H1 (cell line): ENCODE measurements around the gene GRM1. TPM values are rescaled to one million over a fixed set of nuclear protein-coding genes. Genes with fewer than 3 reads are reported as not detected.

ENCODE experiments used
- CTCF ChIA-PET: fragments of 300-600 bp; sonication (Branson Sonifier 250); formaldehyde crosslinking; loops from one replicate; lab custom pipeline; 2021; ENCODE audit not compliant: partially characterized antibody; lab: Charles Lee
- POLR2A ChIA-PET: fragments of 300-600 bp; sonication (Branson Sonifier 250); formaldehyde crosslinking; loops from one replicate; lab custom pipeline; 2021; ENCODE audit warnings: inconsistent platforms; ENCODE audit not compliant: partially characterized antibody; lab: Charles Lee
- DNase-seq, 2 experiments: peaks; one replicate each; pipeline versions ENCODE4 v3.0.0 to v3.0.0-alpha.2; 2010 to 2022; ENCODE audit warnings: low spot score in 2 of 2, low read depth in 1 of 2, mixed read lengths in 1 of 2
- FAIRE-seq: peaks from 2 replicates; lab custom pipeline; 2011; peaks lifted over from hg19 to GRCh38; lab: Jason Lieb, UNC
- H2AFZ ChIP-seq: 2 replicates; pipeline ENCODE4 v1.8.1; 2012; ENCODE audit warnings: low read length, inconsistent platforms
- H2AK5ac ChIP-seq: 2 replicates; pipeline ENCODE4 v1.6.1; 2013; ENCODE audit warnings: low read depth, low read length
- H2BK120ac ChIP-seq: replicated peaks from 2 replicates; pipeline ENCODE3; 2013; ENCODE audit warnings: low read depth, low read length, inconsistent platforms
- H2BK12ac ChIP-seq: 2 replicates; pipeline ENCODE4 v1.6.1; 2013; ENCODE audit warnings: low read depth, low read length
- H2BK15ac ChIP-seq: 2 replicates; pipeline ENCODE4 v1.6.1; 2013; ENCODE audit warnings: low read length
- H2BK20ac ChIP-seq: 2 replicates; pipeline ENCODE4 v1.6.1; 2013; ENCODE audit warnings: low read length
- H2BK5ac ChIP-seq: 2 replicates; pipeline ENCODE4 v1.6.1; 2013; ENCODE audit warnings: low read depth, low read length
- H3K14ac ChIP-seq: 2 replicates; pipeline ENCODE4 v1.6.1; 2013; ENCODE audit warnings: inconsistent platforms; ENCODE audit not compliant: insufficient read length
- H3K18ac ChIP-seq: 2 replicates; pipeline ENCODE4 v1.6.1; 2013; ENCODE audit warnings: low read length; ENCODE audit errors: extremely low read depth
- H3K23ac ChIP-seq: 2 replicates; pipeline ENCODE4 v1.6.1; 2013; ENCODE audit warnings: inconsistent platforms; ENCODE audit not compliant: insufficient read length
- H3K23me2 ChIP-seq: 2 replicates; pipeline ENCODE4 v1.6.1; 2013; ENCODE audit warnings: low read depth, low read length
- H3K27ac ChIP-seq: 2 replicates; pipeline ENCODE4 v1.6.1; 2011; ENCODE audit warnings: low read depth, low read length, inconsistent platforms
- H3K27me3 ChIP-seq, 4 experiments: replicated peaks in 1 of 4; 1 replicate in 1 of 4; 2 replicates in 3 of 4; pipeline versions ENCODE4 v1.6.1 to v1.8.1; 2011 to 2013; ENCODE audit warnings: low read length in 3 of 4, mild to moderate bottlenecking in 3 of 4, inconsistent platforms in 2 of 4, mixed read lengths in 2 of 4, moderate library complexity in 1 of 4; ENCODE audit not compliant: control insufficient read depth in 3 of 4, insufficient read depth in 3 of 4; ENCODE audit errors: extremely low read depth in 1 of 4
- H3K36me3 ChIP-seq, 4 experiments: 2 replicates each; pipeline versions ENCODE4 v1.6.1 to v1.8.1; 2011 to 2013; ENCODE audit warnings: mild to moderate bottlenecking in 4 of 4, low read length in 3 of 4, moderate library complexity in 2 of 4, control low read depth in 1 of 4, inconsistent platforms in 1 of 4; ENCODE audit not compliant: insufficient read depth in 4 of 4, control insufficient read depth in 2 of 4
- H3K4ac ChIP-seq: replicated peaks from 2 replicates; pipeline ENCODE3; 2013; ENCODE audit warnings: low read length, low read depth, mixed read lengths, inconsistent platforms; ENCODE audit not compliant: insufficient read length
- H3K4me1 ChIP-seq, 4 experiments: replicated peaks in 1 of 4; 1 replicate in 1 of 4; 2 replicates in 3 of 4; pipeline versions ENCODE4 v1.6.1 to v1.8.1; 2011 to 2013; ENCODE audit warnings: low read length in 3 of 4, inconsistent platforms in 2 of 4, mixed read lengths in 1 of 4; ENCODE audit not compliant: insufficient read depth in 4 of 4, control insufficient read depth in 3 of 4
- H3K4me2 ChIP-seq, 2 experiments: 2 replicates each; pipeline versions ENCODE4 v1.6.1 to v1.8.1; 2011 to 2013; ENCODE audit warnings: low read depth in 2 of 2, low read length in 2 of 2, control low read depth in 1 of 2, inconsistent platforms in 1 of 2, mild to moderate bottlenecking in 1 of 2; ENCODE audit not compliant: insufficient read depth in 1 of 2
- H3K4me3 ChIP-seq, 4 experiments: fragments of 200-600, 300-600 bp in 1 of 4; sonication (generic), shearing (Covaris generic), sonication (Bioruptor Twin) in 1 of 4; 2 replicates each; pipeline versions ENCODE4 v1.5.1 to v1.8.1; 2011 to 2016; ENCODE audit warnings: low read length in 4 of 4, low read depth in 3 of 4, control low read depth in 2 of 4, inconsistent platforms in 2 of 4, mild to moderate bottlenecking in 2 of 4, mixed read lengths in 1 of 4, moderate library complexity in 1 of 4; ENCODE audit not compliant: insufficient read depth in 2 of 4; ENCODE audit errors: extremely low read depth in 1 of 4
- H3K56ac ChIP-seq: replicated peaks from 2 replicates; pipeline ENCODE3; 2013; ENCODE audit warnings: low read depth, mild to moderate bottlenecking, mixed read lengths, low read length, inconsistent platforms; ENCODE audit not compliant: insufficient read length
- H3K79me1 ChIP-seq: 2 replicates; pipeline ENCODE4 v1.6.1; 2013; ENCODE audit warnings: low read depth, low read length, control low read depth
- H3K79me2 ChIP-seq, 2 experiments: 2 replicates each; pipeline versions ENCODE4 v1.6.1 to v1.8.1; 2012 to 2013; ENCODE audit warnings: low read length in 2 of 2, mild to moderate bottlenecking in 2 of 2, inconsistent platforms in 1 of 2; ENCODE audit not compliant: insufficient read depth in 2 of 2, control insufficient read depth in 1 of 2
- H3K9ac ChIP-seq, 4 experiments: replicated peaks in 1 of 4; 1 replicate in 1 of 4; 2 replicates in 3 of 4; pipeline versions ENCODE4 v1.6.1 to v1.8.1; 2011 to 2013; ENCODE audit warnings: low read depth in 3 of 4, low read length in 3 of 4, control low read depth in 2 of 4, mild to moderate bottlenecking in 2 of 4, moderate library complexity in 2 of 4, inconsistent platforms in 1 of 4; ENCODE audit errors: extremely low read depth in 1 of 4
- H3K9me3 ChIP-seq, 2 experiments: 2 replicates each; pipeline versions ENCODE4 v1.6.1 to v1.8.1; 2012 to 2013; ENCODE audit warnings: mild to moderate bottlenecking in 2 of 2, moderate library complexity in 2 of 2, control low read depth in 1 of 2, inconsistent platforms in 1 of 2, low read depth in 1 of 2, low read length in 1 of 2, mixed read lengths in 1 of 2; ENCODE audit not compliant: insufficient read depth in 2 of 2
- H4K20me1 ChIP-seq, 2 experiments: replicated peaks in 1 of 2; 2 replicates each; pipeline versions ENCODE3 to v1.8.1; 2011 to 2013; ENCODE audit warnings: inconsistent platforms in 2 of 2, low read length in 2 of 2, mild to moderate bottlenecking in 1 of 2; ENCODE audit not compliant: insufficient read depth in 2 of 2, control insufficient read depth in 1 of 2
- H4K5ac ChIP-seq: 2 replicates; pipeline ENCODE4 v1.6.1; 2013; ENCODE audit warnings: low read length, low read depth, mixed read lengths, inconsistent platforms; ENCODE audit not compliant: insufficient read length
- H4K8ac ChIP-seq: 2 replicates; pipeline ENCODE4 v1.8.0; 2013; ENCODE audit warnings: mild to moderate bottlenecking, moderate library complexity, low read length, inconsistent platforms; ENCODE audit not compliant: insufficient read depth; ENCODE audit errors: extremely low read depth
- H4K91ac ChIP-seq: replicated peaks from 2 replicates; pipeline ENCODE3; 2013; ENCODE audit warnings: low read length, mixed read lengths, inconsistent platforms; ENCODE audit not compliant: insufficient read length
- BCL11A ChIP-seq, 2 experiments: IDR thresholded peaks; one replicate each; pipeline ENCODE4 v1.6.1; 2011; ENCODE audit warnings: low read depth in 2 of 2, low read length in 2 of 2, mild to moderate bottlenecking in 2 of 2
- CEBPB ChIP-seq: IDR thresholded peaks from 2 replicates; pipeline ENCODE4 v1.6.1; 2012; ENCODE audit warnings: low read depth, low read length
- HDAC2 ChIP-seq, 2 experiments: fragments of 300-600 bp in 1 of 2; sonication (generic) in 1 of 2; IDR thresholded peaks; 2 replicates each; pipeline ENCODE4 v1.6.1; 2011 to 2012; ENCODE audit warnings: low read depth in 2 of 2, low read length in 2 of 2, mild to moderate bottlenecking in 2 of 2, moderate library complexity in 2 of 2, borderline replicate concordance in 1 of 2, inconsistent platforms in 1 of 2
- KDM1A ChIP-seq: fragments of 200-600, 300-600 bp; sonication (generic); IDR thresholded peaks from 2 replicates; pipeline ENCODE4 v1.7.1; 2016; ENCODE audit warnings: mild to moderate bottlenecking, low read length, borderline replicate concordance
- RBBP5 ChIP-seq: IDR thresholded peaks from 2 replicates; pipeline ENCODE4 v1.7.1; 2012; ENCODE audit warnings: low read depth, mild to moderate bottlenecking, inconsistent platforms, low read length, moderate library complexity, borderline replicate concordance
- SP2 ChIP-seq: IDR thresholded peaks from 2 replicates; pipeline ENCODE4 v1.6.1; 2012; ENCODE audit warnings: mild to moderate bottlenecking, low read length, inconsistent platforms
- SUZ12 ChIP-seq: fragments of 200-600 bp; sonication (generic); IDR thresholded peaks from 2 replicates; pipeline ENCODE4 v1.6.1; 2012; ENCODE audit warnings: mild to moderate bottlenecking, inconsistent platforms, low read length, moderate library complexity, mixed read lengths
- ZNF274 ChIP-seq: IDR thresholded peaks from 2 replicates; pipeline ENCODE4 v1.7.0; 2012; ENCODE audit warnings: low read length, borderline replicate concordance; ENCODE audit errors: extremely low read depth
- WGBS, 2 experiments: shearing (Covaris generic) in 1 of 2; methylation state at CpG; one replicate each; pipeline versions ENCODE4 v1.1.6 to v1.1.7; 2013 to 2015; ENCODE audit warnings: low lambda C conversion rate in 2 of 2, mixed read lengths in 2 of 2, inconsistent platforms in 1 of 2, low coverage in 1 of 2, missing lambda C conversion rate in 1 of 2; ENCODE audit not compliant: insufficient replicate concordance in 2 of 2, insufficient coverage in 1 of 2, insufficient read length in 1 of 2; ENCODE audit errors: extremely low coverage in 1 of 2, missing lambda C conversion rate in 1 of 2; 5-methylcytosine and 5-hydroxymethylcytosine counted together
- polyA plus RNA-seq, 7 experiments: library from polyadenylated mRNA; depleted of rRNA in 3 of 7; stranded (reverse) in 5 of 7; unstranded in 2 of 7; fragments of >200 nt in 5 of 7; fragments of 200-250 nt in 2 of 7; gene quantifications; 1 replicate in 5 of 7; 2 replicates in 1 of 7; 4 replicates in 1 of 7; pipeline versions ENCODE4 v1.2.1 to v1.2.3, GENCODE V29; 2011 to 2013; ENCODE audit warnings: missing spikeins in 2 of 7, mixed read lengths in 2 of 7
- total RNA-seq: library from RNA; stranded (reverse); fragmentation: NEBNext Ultra II Directional; extraction: Animal tissue kit (Norgen Biotek cat#: 25700); gene quantifications from 2 replicates; pipeline ENCODE4 v1.2.1, GENCODE V29; 2021
- TF ChIP-seq, protein P1 (sequence below): IDR thresholded peaks from 2 replicates; pipeline ENCODE4 v1.6.1; 2011; ENCODE audit warnings: low read depth, mild to moderate bottlenecking, low read length; ENCODE audit not compliant: insufficient read depth

GRM1 gene
- total and polyA plus RNA-seq, 2 of the 8 experiments (the other 6 are each of a cell fraction or from before 2014, with no cell fraction given) = 0.15 to 1.3 TPM

GRCh38 chr6:146305951-146306350 is 277.1 kb downstream of the GRM1 start:
- ChIA-PET POLR2A (no interaction called here), CTCF (no interaction called here)
- no peak overlapping the region for H3K14ac ChIP-seq
- H2BK12ac ChIP-seq = no peak overlapping the region
- H2BK5ac ChIP-seq = no peak overlapping the region
- no peak overlapping the region for H3K56ac ChIP-seq
- no peak overlapping the region for H3K4me3 ChIP-seq
- H2BK15ac ChIP-seq = no peak overlapping the region
- WGBS, 2 experiments = 100% methylated on average over 3 of the region's 3 CpGs; no CpG with 5 or more reads in 1 of the 2 experiments
- H3K79me1 ChIP-seq = no peaks in the 10 kb centered on the region
- no peak overlapping the region for H2BK20ac ChIP-seq
- no peak overlapping the region for H3K18ac ChIP-seq
- H3K4ac ChIP-seq = no peak overlapping the region
- no peaks in the 10 kb centered on the region for H3K4me1 ChIP-seq
- H3K36me3 ChIP-seq = no peaks in the 10 kb centered on the region
- no peaks in the 10 kb centered on the region for H3K9me3 ChIP-seq
- no peaks in the 10 kb centered on the region for H3K27me3 ChIP-seq
- no peak overlapping the region for H2BK120ac ChIP-seq
- DNase-seq = no peak
- H3K27ac ChIP-seq = no peak overlapping the region
- no peak for FAIRE-seq
- H3K23ac ChIP-seq = no peak overlapping the region
- no peak overlapping the region for H4K5ac ChIP-seq
- H4K91ac ChIP-seq = no peak overlapping the region
- no peaks in the 10 kb centered on the region for H3K23me2 ChIP-seq
- H2AFZ ChIP-seq = no peak overlapping the region
- no peak overlapping the region for H3K9ac ChIP-seq
- no peaks in the 10 kb centered on the region for H4K20me1 ChIP-seq
- no peak overlapping the region for H4K8ac ChIP-seq
- no peaks in the 10 kb centered on the region for H3K79me2 ChIP-seq
- H2AK5ac ChIP-seq = no peak overlapping the region
- H3K4me2 ChIP-seq = no peak overlapping the region
- TF ChIP-seq CEBPB = no peak
- no peak for TF ChIP-seq BCL11A (IDR thresholded peaks at IDR 0.05; ENCODE audit: low read depth in 2 of 2, low read length in 2 of 2)
- TF ChIP-seq RBBP5 = no peak
- no peak for TF ChIP-seq ZNF274
- TF ChIP-seq SP2 = no peak
- TF ChIP-seq HDAC2 (IDR thresholded peaks at IDR 0.05; ENCODE audit: borderline replicate concordance in 1 of 2, low read depth in 2 of 2, low read length in 2 of 2) = no peak
- TF ChIP-seq KDM1A = no peak
- TF ChIP-seq, protein P1, sequence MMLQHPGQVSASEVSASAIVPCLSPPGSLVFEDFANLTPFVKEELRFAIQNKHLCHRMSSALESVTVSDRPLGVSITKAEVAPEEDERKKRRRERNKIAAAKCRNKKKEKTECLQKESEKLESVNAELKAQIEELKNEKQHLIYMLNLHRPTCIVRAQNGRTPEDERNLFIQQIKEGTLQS = no peak
- TF ChIP-seq SUZ12 = no peak
